ENCODE data around the gene BMAL1.

DNA sequence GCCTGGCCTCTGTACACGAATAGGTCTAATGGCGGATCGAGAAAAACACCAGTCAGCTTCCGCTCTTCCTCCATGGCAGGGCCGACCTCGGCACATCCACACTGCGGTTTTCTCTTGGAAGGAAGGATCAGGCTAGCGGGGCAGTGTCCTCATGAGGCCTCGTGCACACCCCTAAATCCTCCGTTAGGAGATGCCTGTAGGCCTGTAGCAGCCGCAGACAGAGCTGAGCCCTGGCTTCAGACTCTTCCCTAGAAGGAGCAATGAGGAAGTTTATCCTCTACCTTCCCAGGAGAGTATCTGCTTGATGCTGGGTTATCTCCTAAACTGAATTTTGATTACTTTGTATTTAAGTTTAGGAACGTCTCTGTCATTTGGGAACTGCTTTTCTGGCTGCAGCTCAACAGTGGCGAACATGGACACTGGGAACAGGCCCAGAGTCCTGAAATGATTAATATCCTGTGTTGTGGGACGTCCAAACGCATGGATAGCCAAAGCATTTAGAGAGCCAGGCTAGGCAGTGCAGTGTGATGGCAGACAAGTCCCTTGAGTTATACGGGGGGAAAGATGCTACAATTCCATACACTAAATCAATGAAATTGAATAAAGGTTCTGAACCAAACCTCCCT, 16.5 kb upstream of the BMAL1 start:
- TF ChIP-seq HDAC6 (IDR thresholded peaks at IDR 0.05; ENCODE audit: low read depth, low read length) (no peak), CHD7 (IDR thresholded peaks at IDR 0.05; ENCODE audit: insufficient replicate concordance, low read length) (no peak), TBP (IDR thresholded peaks at IDR 0.05; ENCODE audit: low read depth, low read length) (no peak), SUZ12 (IDR thresholded peaks at IDR 0.05; ENCODE audit: low read length) (no peak), POU5F1 (IDR thresholded peaks at IDR 0.05; ENCODE audit: low read depth, low read length) (no peak), SRF (IDR thresholded peaks at IDR 0.05; ENCODE audit: low read depth, low read length) (no peak), RAD21 (IDR thresholded peaks at IDR 0.05 in 1 of 2, conservative IDR thresholded peaks at IDR 0.05 in 1 of 2; ENCODE audit: low read depth in 2 of 2, low read length in 2 of 2) (no peak)
- TF ChIP-seq, protein P1, sequence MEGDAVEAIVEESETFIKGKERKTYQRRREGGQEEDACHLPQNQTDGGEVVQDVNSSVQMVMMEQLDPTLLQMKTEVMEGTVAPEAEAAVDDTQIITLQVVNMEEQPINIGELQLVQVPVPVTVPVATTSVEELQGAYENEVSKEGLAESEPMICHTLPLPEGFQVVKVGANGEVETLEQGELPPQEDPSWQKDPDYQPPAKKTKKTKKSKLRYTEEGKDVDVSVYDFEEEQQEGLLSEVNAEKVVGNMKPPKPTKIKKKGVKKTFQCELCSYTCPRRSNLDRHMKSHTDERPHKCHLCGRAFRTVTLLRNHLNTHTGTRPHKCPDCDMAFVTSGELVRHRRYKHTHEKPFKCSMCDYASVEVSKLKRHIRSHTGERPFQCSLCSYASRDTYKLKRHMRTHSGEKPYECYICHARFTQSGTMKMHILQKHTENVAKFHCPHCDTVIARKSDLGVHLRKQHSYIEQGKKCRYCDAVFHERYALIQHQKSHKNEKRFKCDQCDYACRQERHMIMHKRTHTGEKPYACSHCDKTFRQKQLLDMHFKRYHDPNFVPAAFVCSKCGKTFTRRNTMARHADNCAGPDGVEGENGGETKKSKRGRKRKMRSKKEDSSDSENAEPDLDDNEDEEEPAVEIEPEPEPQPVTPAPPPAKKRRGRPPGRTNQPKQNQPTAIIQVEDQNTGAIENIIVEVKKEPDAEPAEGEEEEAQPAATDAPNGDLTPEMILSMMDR (IDR thresholded peaks at IDR 0.05; ENCODE audit: control extremely low read depth in 1 of 3, insufficient read depth in 1 of 3, low read depth in 1 of 3, low read length in 3 of 3): no peak

All from H1 (cell line).